Mesenchymal stem cell (in vitro differentiated cells and primary cell): ENCODE results near the gene CTSA.

Experiments used
- DNase-seq: peaks from one replicate; pipeline ENCODE4 v3.0.0-alpha.2; 2013
- H2AFZ ChIP-seq: one replicate; pipeline ENCODE4 v1.6.1; 2013; ENCODE audit warnings: low read depth, mild to moderate bottlenecking, control low read depth, inconsistent platforms, low read length, moderate library complexity
- H2AK5ac ChIP-seq: 2 replicates; pipeline ENCODE4 v1.6.1; 2013; ENCODE audit warnings: low read length, moderate library complexity, mild to moderate bottlenecking, inconsistent platforms; ENCODE audit not compliant: severe bottlenecking
- H2BK120ac ChIP-seq: one replicate; pipeline ENCODE4 v1.6.1; 2013; ENCODE audit warnings: low read depth, mild to moderate bottlenecking, inconsistent platforms, low read length, moderate library complexity
- H2BK12ac ChIP-seq, 2 experiments: one replicate each; pipeline ENCODE4 v1.6.1; 2013; ENCODE audit warnings: inconsistent platforms in 2 of 2, low read length in 2 of 2, mild to moderate bottlenecking in 2 of 2, moderate library complexity in 2 of 2, control low read depth in 1 of 2
- H2BK15ac ChIP-seq: one replicate; pipeline ENCODE4 v1.6.1; 2013; ENCODE audit warnings: mild to moderate bottlenecking, low read depth, inconsistent platforms; ENCODE audit not compliant: poor library complexity, severe bottlenecking
- H2BK5ac ChIP-seq: 2 replicates; pipeline ENCODE4 v1.6.1; 2013; ENCODE audit warnings: low read depth, mild to moderate bottlenecking, low read length, control low read depth, inconsistent platforms; ENCODE audit not compliant: poor library complexity, severe bottlenecking
- H3K14ac ChIP-seq, 2 experiments: one replicate each; pipeline ENCODE4 v1.6.1; 2013; ENCODE audit warnings: inconsistent platforms in 2 of 2, low read length in 2 of 2, control low read depth in 1 of 2, mild to moderate bottlenecking in 1 of 2, moderate library complexity in 1 of 2
- H3K18ac ChIP-seq, 2 experiments: one replicate each; pipeline ENCODE4 v1.6.1; 2013; ENCODE audit warnings: inconsistent platforms in 2 of 2, low read length in 2 of 2, control low read depth in 1 of 2, low read depth in 1 of 2, mild to moderate bottlenecking in 1 of 2
- H3K23ac ChIP-seq, 2 experiments: one replicate each; pipeline ENCODE4 v1.6.1; 2013; ENCODE audit warnings: inconsistent platforms in 2 of 2, low read length in 2 of 2, mild to moderate bottlenecking in 2 of 2, moderate library complexity in 2 of 2, control low read depth in 1 of 2
- H3K27ac ChIP-seq: 2 replicates; pipeline ENCODE4 v1.5.1; 2013; ENCODE audit warnings: mild to moderate bottlenecking, moderate library complexity, low read length, control low read depth, inconsistent platforms; ENCODE audit not compliant: poor library complexity, severe bottlenecking
- H3K27me3 ChIP-seq, 2 experiments: 2 replicates each; pipeline versions ENCODE4 v1.6.1 to v1.7.0; 2013; ENCODE audit warnings: low read length in 2 of 2, mild to moderate bottlenecking in 2 of 2, moderate library complexity in 2 of 2, control low read depth in 1 of 2, inconsistent platforms in 1 of 2; ENCODE audit not compliant: control insufficient read depth in 1 of 2, insufficient read depth in 1 of 2
- H3K36me3 ChIP-seq, 2 experiments: 2 replicates each; pipeline versions ENCODE4 v1.6.1 to v1.7.0; 2013; ENCODE audit warnings: low read length in 2 of 2, control low read depth in 1 of 2, inconsistent platforms in 1 of 2, low read depth in 1 of 2, mild to moderate bottlenecking in 1 of 2; ENCODE audit not compliant: insufficient read depth in 2 of 2, control insufficient read depth in 1 of 2
- H3K4ac ChIP-seq, 2 experiments: one replicate each; pipeline ENCODE4 v1.6.1; 2013; ENCODE audit warnings: inconsistent platforms in 2 of 2, low read length in 2 of 2, mild to moderate bottlenecking in 2 of 2, moderate library complexity in 2 of 2, control low read depth in 1 of 2, low read depth in 1 of 2
- H3K4me1 ChIP-seq: 2 replicates; pipeline ENCODE4 v1.6.1; 2013; ENCODE audit warnings: low read depth, low read length, control low read depth; ENCODE audit not compliant: control insufficient read depth, insufficient read depth
- H3K4me2 ChIP-seq: 2 replicates; pipeline ENCODE4 v1.6.1; 2013; ENCODE audit warnings: low read length, mild to moderate bottlenecking, inconsistent platforms; ENCODE audit not compliant: poor library complexity, severe bottlenecking
- H3K4me3 ChIP-seq, 2 experiments: 2 replicates each; pipeline versions ENCODE4 v1.5.1 to v1.7.0; 2013; ENCODE audit warnings: low read length in 2 of 2, mild to moderate bottlenecking in 2 of 2, control low read depth in 1 of 2, low read depth in 1 of 2; ENCODE audit not compliant: insufficient read depth in 1 of 2
- H3K79me1 ChIP-seq: replicated peaks from 2 replicates; pipeline ENCODE4 v1.6.1; 2013; ENCODE audit warnings: mild to moderate bottlenecking, control low read depth, low read length, inconsistent platforms; ENCODE audit not compliant: poor library complexity, severe bottlenecking
- H3K9ac ChIP-seq: 2 replicates; pipeline ENCODE4 v1.7.0; 2013; ENCODE audit warnings: mild to moderate bottlenecking, low read length, moderate library complexity
- H3K9me3 ChIP-seq: 2 replicates; pipeline ENCODE4 v1.7.0; 2013; ENCODE audit warnings: mild to moderate bottlenecking, low read length; ENCODE audit not compliant: control insufficient read depth
- H4K8ac ChIP-seq: one replicate; pipeline ENCODE4 v1.6.1; 2013; ENCODE audit warnings: inconsistent platforms, mild to moderate bottlenecking, low read length, moderate library complexity
- H4K91ac ChIP-seq: one replicate; pipeline ENCODE4 v1.6.1; 2013; ENCODE audit warnings: mild to moderate bottlenecking, low read length, inconsistent platforms
- WGBS: methylation state at CpG from one replicate; pipeline ENCODE4 v1.1.7; 2013; ENCODE audit warnings: mixed read lengths; 5-methylcytosine and 5-hydroxymethylcytosine counted together

CTSA gene

GRCh38 chr20:45938727-45939438 is 47.7 kb downstream of the CTSA start:
- H3K18ac ChIP-seq: no peak overlapping the region
- H4K8ac ChIP-seq: no peak overlapping the region
- no peak overlapping the region for H3K4ac ChIP-seq
- no peak overlapping the region for H4K91ac ChIP-seq
- H3K23ac ChIP-seq: no peak overlapping the region
- H2AK5ac ChIP-seq: no peak overlapping the region
- peaks cover 3% of the 10 kb centered on the region for H3K4me1 ChIP-seq
- H2BK12ac ChIP-seq: no peak overlapping the region
- peaks cover 29% of the 10 kb centered on the region for H3K79me1 ChIP-seq
- H3K4me2 ChIP-seq: no peak overlapping the region
- H3K36me3 ChIP-seq: peaks cover 55 to 58% of the 10 kb centered on the region in 2 experiments
- WGBS: 93% methylated on average over 9 of the region's 13 CpGs
- no peak for DNase-seq
- H3K9ac ChIP-seq: peak overlapping the region; percentile 35
- H3K14ac ChIP-seq: no peak overlapping the region
- no peak overlapping the region for H2BK120ac ChIP-seq
- no peak overlapping the region for H2BK5ac ChIP-seq
- H2AFZ ChIP-seq: no peak overlapping the region
- H3K9me3 ChIP-seq: no peaks in the 10 kb centered on the region
- H3K27ac ChIP-seq: no peak overlapping the region
- H2BK15ac ChIP-seq: no peak overlapping the region
- H3K4me3 ChIP-seq: no peak overlapping the region
- H3K27me3 ChIP-seq: no peaks in the 10 kb centered on the region

DNA sequence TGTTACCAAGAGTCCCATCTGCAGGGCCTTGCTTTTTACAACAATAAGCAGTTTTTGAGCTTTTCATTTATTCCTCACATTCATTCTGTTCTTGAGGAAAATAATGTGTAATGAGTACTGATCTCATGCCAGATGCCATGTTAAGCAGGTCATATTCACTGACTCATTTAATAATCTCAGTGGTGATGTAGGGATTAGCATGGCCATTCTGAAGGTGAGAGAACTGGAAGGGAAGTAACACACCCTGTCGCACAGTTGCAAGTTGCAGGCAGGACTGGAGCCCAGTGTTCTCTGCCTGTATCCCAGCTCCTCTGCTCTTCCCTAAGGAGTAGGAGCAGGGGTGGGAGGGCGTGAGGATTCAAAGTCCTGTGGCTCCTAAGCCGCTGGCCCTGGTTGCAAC is 48.9 kb downstream of the CTSA start:
- H4K8ac ChIP-seq: no peak overlapping the region
- no peak overlapping the region for H3K4me3 ChIP-seq
- 98% methylated on average over 3 of the region's 3 CpGs for WGBS
- no peak overlapping the region for H2BK120ac ChIP-seq
- H3K9me3 ChIP-seq: no peaks in the 10 kb centered on the region
- H3K14ac ChIP-seq: no peak overlapping the region
- H3K36me3 ChIP-seq: peaks cover 61 to 70% of the 10 kb centered on the region in 2 experiments
- H3K18ac ChIP-seq: no peak overlapping the region
- H3K4me2 ChIP-seq: no peak overlapping the region
- H3K27ac ChIP-seq: no peak overlapping the region
- H2AFZ ChIP-seq: no peak overlapping the region
- H3K27me3 ChIP-seq: no peaks in the 10 kb centered on the region
- H2BK5ac ChIP-seq: no peak overlapping the region
- H2BK15ac ChIP-seq: no peak overlapping the region
- no peak for DNase-seq
- no peak overlapping the region for H2BK12ac ChIP-seq
- H3K4ac ChIP-seq: no peak overlapping the region
- H2AK5ac ChIP-seq: no peak overlapping the region
- no peak overlapping the region for H3K9ac ChIP-seq
- no peak overlapping the region for H4K91ac ChIP-seq
- H3K23ac ChIP-seq: no peak overlapping the region
- peaks cover 8% of the 10 kb centered on the region for H3K4me1 ChIP-seq
- peaks cover 29% of the 10 kb centered on the region for H3K79me1 ChIP-seq

DNA sequence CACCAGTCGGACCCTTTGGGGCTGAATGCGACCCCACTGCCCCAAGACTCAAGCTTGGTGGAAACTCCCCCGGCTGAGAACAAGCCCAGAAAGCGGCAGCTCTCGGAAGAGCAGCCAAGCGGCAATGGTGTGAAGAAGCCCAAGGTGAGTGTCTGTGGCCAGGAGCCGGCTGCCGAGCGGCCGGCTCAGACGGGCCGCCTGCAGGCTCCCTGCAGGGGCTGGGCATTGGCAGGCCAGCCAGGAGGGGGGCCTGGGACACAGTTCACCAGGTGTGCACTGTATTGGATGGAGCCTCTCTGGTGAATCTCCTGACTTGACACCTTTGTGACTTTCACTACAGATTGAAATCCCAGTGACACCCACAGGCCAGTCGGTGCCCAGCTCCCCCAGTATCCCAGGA is 49.3 kb downstream of the CTSA start:
- Histone ChIP-seq H3K4me2 (no peak overlapping the region), H2BK12ac (no peak overlapping the region), H2BK15ac (no peak overlapping the region), H3K36me3 (peaks cover 65 to 74% of the 10 kb centered on the region in 2 experiments), H3K79me1 (peaks cover 29% of the 10 kb centered on the region), H4K91ac (no peak overlapping the region), H2AK5ac (no peak overlapping the region), H3K4me3 (no peak overlapping the region), H3K18ac (no peak overlapping the region), H3K9ac (no peak overlapping the region), H3K27ac (no peak overlapping the region), H2BK5ac (no peak overlapping the region), H3K4me1 (peaks cover 11% of the 10 kb centered on the region), H3K4ac (no peak overlapping the region), H3K14ac (no peak overlapping the region), H3K27me3 (no peaks in the 10 kb centered on the region), H4K8ac (no peak overlapping the region), H3K9me3 (no peaks in the 10 kb centered on the region), H2BK120ac (no peak overlapping the region), H2AFZ (no peak overlapping the region), H3K23ac (no peak overlapping the region)
- WGBS: 96% methylated on average over 13 of the region's 13 CpGs
- no peak for DNase-seq

- Histone ChIP-seq H3K18ac (no peak overlapping the region), H3K27ac (no peak overlapping the region), H2AK5ac (no peak overlapping the region), H2AFZ (no peak overlapping the region), H2BK12ac (no peak overlapping the region), H3K9ac (no peak overlapping the region), H2BK5ac (no peak overlapping the region), H3K9me3 (no peaks in the 10 kb centered on the region), H2BK15ac (no peak overlapping the region), H3K4me1 (peaks cover 17% of the 10 kb centered on the region), H4K8ac (no peak overlapping the region), H3K23ac (no peak overlapping the region), H2BK120ac (no peak overlapping the region), H4K91ac (no peak overlapping the region), H3K4me3 (no peak overlapping the region), H3K27me3 (no peaks in the 10 kb centered on the region), H3K4ac (no peak overlapping the region), H3K36me3 (peaks cover 86 to 88% of the 10 kb centered on the region in 2 experiments), H3K4me2 (no peak overlapping the region), H3K14ac (no peak overlapping the region), H3K79me1 (peaks cover 15% of the 10 kb centered on the region)
- 93% methylated on average over 6 of the region's 6 CpGs for WGBS
- DNase-seq: no peak
Measured at GRCh38 chr20:45943613-45944012, 52.5 kb downstream of the CTSA start.
